ENCODE data around the gene PRKAG1. TPM values are rescaled to one million over a fixed set of nuclear protein-coding genes. Genes with fewer than 3 reads are reported as not detected.

The PRKAG1 gene
- total RNA-seq, 1 donor from 2014 or later, result 75.6 TPM

DNA sequence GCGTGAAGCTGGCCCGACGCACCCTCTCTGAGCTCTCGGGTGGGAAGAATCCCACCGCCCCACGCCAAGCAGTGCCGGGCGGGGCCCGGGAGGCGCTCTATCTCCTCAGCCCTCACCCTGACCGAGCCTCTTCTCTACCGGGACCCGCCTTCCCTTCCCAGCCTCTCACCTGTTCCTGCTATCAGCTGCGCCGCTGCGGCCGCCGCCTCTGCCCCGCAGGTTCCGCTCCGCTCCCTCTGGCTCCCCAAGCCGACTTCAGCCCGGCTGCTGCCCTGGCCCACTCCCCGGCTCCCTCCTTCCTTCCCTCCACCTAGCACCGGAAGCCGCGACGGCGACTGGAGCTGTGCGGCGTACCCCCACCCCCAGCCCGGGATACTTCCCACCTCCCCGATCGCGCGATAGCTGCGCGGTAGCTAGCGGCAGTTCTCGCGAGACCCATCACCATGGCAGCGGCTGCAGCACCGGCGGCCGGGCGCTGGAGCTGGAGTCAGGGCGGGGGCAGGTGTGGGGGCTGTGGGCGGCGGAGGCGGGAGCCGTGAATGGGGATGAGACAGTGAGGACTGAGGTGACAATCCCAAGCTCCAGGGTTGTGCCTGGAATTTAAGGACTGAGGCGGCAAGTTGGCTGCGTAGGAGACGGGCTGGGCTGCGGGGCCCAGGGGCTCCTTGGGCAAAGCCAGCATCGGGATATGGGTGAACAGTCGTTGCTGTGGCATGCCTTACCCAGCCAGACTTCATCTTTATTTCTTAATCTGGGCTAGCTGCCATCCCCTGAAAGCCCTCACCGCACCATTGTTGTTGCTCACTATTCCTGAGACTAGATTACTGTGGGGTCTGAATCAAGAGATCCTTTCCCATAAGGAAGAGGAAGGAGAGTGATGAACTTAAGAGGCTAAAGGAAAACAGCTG lies 61.2 kb downstream of the PRKAG1 start, which contains the start of gene ARF3:
TSS of gene ARF3 (minus strand) at position 347 of the 908 bp plus-strand sequence. CDS start 16,392 bp downstream, outside the sequence.
- TF ChIP-seq, protein P1, sequence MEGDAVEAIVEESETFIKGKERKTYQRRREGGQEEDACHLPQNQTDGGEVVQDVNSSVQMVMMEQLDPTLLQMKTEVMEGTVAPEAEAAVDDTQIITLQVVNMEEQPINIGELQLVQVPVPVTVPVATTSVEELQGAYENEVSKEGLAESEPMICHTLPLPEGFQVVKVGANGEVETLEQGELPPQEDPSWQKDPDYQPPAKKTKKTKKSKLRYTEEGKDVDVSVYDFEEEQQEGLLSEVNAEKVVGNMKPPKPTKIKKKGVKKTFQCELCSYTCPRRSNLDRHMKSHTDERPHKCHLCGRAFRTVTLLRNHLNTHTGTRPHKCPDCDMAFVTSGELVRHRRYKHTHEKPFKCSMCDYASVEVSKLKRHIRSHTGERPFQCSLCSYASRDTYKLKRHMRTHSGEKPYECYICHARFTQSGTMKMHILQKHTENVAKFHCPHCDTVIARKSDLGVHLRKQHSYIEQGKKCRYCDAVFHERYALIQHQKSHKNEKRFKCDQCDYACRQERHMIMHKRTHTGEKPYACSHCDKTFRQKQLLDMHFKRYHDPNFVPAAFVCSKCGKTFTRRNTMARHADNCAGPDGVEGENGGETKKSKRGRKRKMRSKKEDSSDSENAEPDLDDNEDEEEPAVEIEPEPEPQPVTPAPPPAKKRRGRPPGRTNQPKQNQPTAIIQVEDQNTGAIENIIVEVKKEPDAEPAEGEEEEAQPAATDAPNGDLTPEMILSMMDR (IDR thresholded peaks at IDR 0.05), result no peak
- no peaks in the 10 kb centered on the region for H3K9me3 Mint-ChIP-seq (ENCODE audit: unreplicated experiment)
- DNase-seq (ENCODE audit: extremely low spot score, unreplicated experiment), result peak; percentile 98
- H3K4me3 Mint-ChIP-seq (ENCODE audit: unreplicated experiment), result peak within 1 kb of the TSS; percentile 99
- peak within 1 kb of the TSS; percentile 97 for H3K27ac Mint-ChIP-seq (ENCODE audit: unreplicated experiment)
- H3K36me3 Mint-ChIP-seq (ENCODE audit: unreplicated experiment), result peaks cover 2% of the 10 kb centered on the region
- peaks cover 23% of the 10 kb centered on the region for H3K4me1 Mint-ChIP-seq (ENCODE audit: unreplicated experiment)
- H3K27me3 Mint-ChIP-seq (ENCODE audit: unreplicated experiment), result peaks cover 11% of the 10 kb centered on the region

DNA sequence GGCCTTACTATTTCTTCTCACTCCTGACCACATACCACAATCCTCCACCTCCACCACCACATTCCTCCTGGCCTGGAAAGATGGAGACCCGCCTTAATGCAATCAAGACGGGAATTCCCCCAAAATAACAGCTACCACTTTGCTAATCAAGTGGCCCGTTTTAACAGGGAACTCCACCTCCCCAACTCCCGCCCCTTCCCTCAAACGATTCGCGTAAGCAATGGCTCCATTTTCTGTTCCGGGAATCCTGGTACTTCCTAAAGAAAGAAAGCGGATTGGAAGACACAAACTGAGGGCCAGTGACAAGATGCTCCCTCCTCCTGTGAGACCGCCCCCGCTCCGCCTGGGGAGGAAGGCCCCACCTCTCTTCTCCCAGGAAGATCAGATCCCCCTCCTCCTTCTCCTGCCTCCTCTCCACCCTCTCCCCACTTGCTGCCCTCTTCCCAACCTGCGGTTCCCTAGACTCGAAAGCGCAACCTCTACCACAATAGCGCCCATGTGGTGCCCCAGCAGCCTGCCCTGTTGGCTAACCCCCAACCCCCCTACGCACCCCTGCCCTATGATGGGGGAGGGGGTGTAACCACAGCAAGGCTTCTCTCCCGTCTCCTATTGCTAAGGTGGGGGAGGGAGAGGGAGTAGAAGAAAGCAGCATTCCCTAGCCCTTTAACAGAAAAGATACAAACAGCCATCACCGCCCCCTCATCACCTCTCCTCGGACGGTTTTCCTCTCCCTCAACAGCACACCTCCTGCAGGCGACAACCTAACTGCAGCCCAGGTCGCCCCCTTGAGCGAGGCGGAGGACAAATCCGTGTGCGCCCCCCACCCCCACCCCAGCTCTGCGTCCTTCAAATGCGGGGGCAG lies 62.1 kb downstream of the PRKAG1 start:
- Mint-ChIP-seq H3K27me3 (ENCODE audit: unreplicated experiment) (peaks cover 11% of the 10 kb centered on the region), H3K4me3 (ENCODE audit: unreplicated experiment) (peak overlapping the region; percentile 99), H3K9me3 (ENCODE audit: unreplicated experiment) (no peaks in the 10 kb centered on the region), H3K27ac (ENCODE audit: unreplicated experiment) (peak overlapping the region; percentile 97), H3K4me1 (ENCODE audit: unreplicated experiment) (peaks cover 23% of the 10 kb centered on the region), H3K36me3 (ENCODE audit: unreplicated experiment) (peaks cover 2% of the 10 kb centered on the region)
- TF ChIP-seq, protein P1 (IDR thresholded peaks at IDR 0.05), result no peak
- peak; percentile 95 for DNase-seq (ENCODE audit: extremely low spot score, unreplicated experiment)

DNA sequence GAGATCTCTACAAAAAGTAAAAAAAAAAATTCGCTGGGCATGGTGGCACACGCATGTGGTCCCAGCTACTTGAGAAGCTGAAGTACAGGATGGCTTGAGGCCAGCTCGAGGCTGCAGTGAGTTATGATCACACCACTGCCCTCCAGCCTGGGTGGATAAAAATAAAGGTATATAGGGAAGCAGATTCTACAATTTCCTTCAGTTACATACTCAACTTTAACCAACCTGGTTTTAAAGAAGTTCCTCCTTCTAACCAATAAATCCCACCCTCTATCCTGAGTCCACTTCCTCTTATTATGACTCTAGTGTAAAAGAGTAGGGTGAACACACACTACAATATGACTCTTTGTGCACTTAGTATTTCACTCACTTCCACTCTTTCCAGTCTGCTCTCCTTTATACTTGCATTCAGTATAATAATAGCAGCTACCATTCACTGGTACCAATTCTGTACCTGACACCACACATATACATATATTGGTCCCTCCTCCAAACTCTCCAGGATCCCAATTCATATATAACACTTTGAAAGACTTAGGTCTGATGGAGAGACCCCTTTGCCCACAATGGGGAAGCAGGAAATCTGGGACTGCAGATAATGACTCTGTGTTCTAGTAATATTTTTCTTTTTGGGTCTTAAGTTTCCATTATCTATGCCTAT lies 63.6 kb downstream of the PRKAG1 start:
- H3K4me3 Mint-ChIP-seq (ENCODE audit: unreplicated experiment), result peak overlapping the region; percentile 55
- H3K27me3 Mint-ChIP-seq (ENCODE audit: unreplicated experiment), result peaks cover 3% of the 10 kb centered on the region
- no peak for DNase-seq (ENCODE audit: extremely low spot score, unreplicated experiment)
- peaks cover 23% of the 10 kb centered on the region for H3K4me1 Mint-ChIP-seq (ENCODE audit: unreplicated experiment)
- H3K9me3 Mint-ChIP-seq (ENCODE audit: unreplicated experiment), result no peaks in the 10 kb centered on the region
- peaks cover 2% of the 10 kb centered on the region for H3K36me3 Mint-ChIP-seq (ENCODE audit: unreplicated experiment)
- TF ChIP-seq, protein P1 (IDR thresholded peaks at IDR 0.05), result no peak
- no peak overlapping the region for H3K27ac Mint-ChIP-seq (ENCODE audit: unreplicated experiment)

DNA sequence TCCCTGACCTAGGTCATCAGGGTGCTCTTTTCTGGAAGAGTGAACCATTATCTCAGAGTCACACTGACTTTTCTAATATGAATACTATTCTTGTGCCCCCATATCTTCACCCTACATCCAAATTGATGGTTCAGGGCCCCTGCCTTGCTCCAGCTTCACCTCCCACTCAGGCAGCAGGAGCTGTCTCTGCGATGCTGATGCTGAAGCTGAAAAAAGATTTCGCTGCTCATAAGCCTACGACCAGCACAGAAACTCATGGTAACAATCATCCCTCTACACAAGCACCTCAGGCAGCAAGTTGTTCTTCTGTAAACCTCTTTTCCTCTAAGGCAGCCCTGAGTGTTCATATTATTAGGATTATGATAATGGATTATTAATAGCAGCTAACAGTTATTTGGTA lies 64.5 kb downstream of the PRKAG1 start:
- Mint-ChIP-seq H3K9me3 (ENCODE audit: unreplicated experiment) (no peaks in the 10 kb centered on the region), H3K27ac (ENCODE audit: unreplicated experiment) (no peak overlapping the region), H3K4me1 (ENCODE audit: unreplicated experiment) (peaks cover 23% of the 10 kb centered on the region), H3K4me3 (ENCODE audit: unreplicated experiment) (no peak overlapping the region), H3K27me3 (ENCODE audit: unreplicated experiment) (no peaks in the 10 kb centered on the region), H3K36me3 (ENCODE audit: unreplicated experiment) (peaks cover 2% of the 10 kb centered on the region)
- no peak for DNase-seq (ENCODE audit: extremely low spot score, unreplicated experiment)
- TF ChIP-seq, protein P1 (IDR thresholded peaks at IDR 0.05), result no peak
